Astrocyte of the cerebellum (primary cell): ENCODE data around the gene KIF24.

Source experiments
- DNase-seq: peaks from one replicate; pipeline ENCODE4 v3.0.0-alpha.2; 2011; ENCODE audit warnings: low read depth
- H3K4me3 ChIP-seq: 2 replicates; pipeline ENCODE4 v1.5.1; 2011; ENCODE audit warnings: mild to moderate bottlenecking, low read depth, low read length, moderate library complexity
- in situ Hi-C: cut with HindIII; loops from 2 replicates; pipeline ENCODE4 v1.10.0; 2017; ENCODE audit warnings: low sequenced_read_pairs
- TF ChIP-seq, protein P1 (sequence below): IDR thresholded peaks from 2 replicates; pipeline ENCODE4 v1.5.1; 2012; ENCODE audit warnings: low read length, low read depth, moderate library complexity, mild to moderate bottlenecking; ENCODE audit errors: missing control alignments

KIF24 gene

DNA sequence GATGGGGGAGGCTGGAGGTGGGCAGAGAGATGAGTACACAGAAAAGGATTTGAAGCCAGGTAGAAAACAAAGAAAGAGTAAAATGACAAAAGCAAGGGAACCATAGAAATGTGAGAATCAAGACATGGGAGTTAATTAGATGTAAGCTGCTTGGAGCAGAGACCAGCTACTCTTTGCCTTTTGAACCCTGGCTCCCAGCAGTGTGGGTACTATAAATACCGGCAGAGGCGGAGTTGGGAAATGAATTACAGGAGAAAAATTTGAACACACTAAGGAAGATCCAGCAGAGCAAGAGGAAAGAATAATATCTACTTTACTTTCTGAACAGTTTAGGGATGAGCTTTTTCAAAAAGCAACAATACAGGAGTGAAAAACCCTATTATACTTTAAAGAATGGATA, 36.5 kb downstream of the KIF24 start:
- no peak for DNase-seq
- in situ Hi-C loops: no loop called here
- TF ChIP-seq, protein P1, sequence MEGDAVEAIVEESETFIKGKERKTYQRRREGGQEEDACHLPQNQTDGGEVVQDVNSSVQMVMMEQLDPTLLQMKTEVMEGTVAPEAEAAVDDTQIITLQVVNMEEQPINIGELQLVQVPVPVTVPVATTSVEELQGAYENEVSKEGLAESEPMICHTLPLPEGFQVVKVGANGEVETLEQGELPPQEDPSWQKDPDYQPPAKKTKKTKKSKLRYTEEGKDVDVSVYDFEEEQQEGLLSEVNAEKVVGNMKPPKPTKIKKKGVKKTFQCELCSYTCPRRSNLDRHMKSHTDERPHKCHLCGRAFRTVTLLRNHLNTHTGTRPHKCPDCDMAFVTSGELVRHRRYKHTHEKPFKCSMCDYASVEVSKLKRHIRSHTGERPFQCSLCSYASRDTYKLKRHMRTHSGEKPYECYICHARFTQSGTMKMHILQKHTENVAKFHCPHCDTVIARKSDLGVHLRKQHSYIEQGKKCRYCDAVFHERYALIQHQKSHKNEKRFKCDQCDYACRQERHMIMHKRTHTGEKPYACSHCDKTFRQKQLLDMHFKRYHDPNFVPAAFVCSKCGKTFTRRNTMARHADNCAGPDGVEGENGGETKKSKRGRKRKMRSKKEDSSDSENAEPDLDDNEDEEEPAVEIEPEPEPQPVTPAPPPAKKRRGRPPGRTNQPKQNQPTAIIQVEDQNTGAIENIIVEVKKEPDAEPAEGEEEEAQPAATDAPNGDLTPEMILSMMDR: no peak

DNA sequence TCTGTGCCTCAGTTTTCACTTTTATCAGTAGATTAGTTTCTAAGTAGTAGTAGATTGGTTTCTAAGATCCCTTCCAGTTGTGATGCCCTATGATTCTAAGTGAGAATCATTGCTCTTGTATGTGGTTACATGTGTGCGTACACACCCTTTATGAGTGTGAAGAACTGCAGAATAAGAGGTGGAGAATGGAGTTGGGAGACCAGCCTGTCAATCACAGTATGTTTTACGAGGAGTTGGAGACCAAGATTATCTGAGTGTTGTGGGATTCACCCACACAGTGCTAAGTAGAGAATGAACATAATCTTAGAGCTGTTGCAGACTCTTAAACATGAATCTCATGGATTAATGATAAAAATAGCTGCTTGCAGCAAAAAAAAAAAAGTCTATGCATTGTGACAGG, 37.6 kb downstream of the KIF24 start:
- no peak for DNase-seq
- TF ChIP-seq, protein P1: no peak
- in situ Hi-C loops: no loop called here
- H3K4me3 ChIP-seq: no peak overlapping the region

More for the DNA sequence above, 36.5 kb downstream of the KIF24 start:
- no peak overlapping the region for H3K4me3 ChIP-seq

DNA sequence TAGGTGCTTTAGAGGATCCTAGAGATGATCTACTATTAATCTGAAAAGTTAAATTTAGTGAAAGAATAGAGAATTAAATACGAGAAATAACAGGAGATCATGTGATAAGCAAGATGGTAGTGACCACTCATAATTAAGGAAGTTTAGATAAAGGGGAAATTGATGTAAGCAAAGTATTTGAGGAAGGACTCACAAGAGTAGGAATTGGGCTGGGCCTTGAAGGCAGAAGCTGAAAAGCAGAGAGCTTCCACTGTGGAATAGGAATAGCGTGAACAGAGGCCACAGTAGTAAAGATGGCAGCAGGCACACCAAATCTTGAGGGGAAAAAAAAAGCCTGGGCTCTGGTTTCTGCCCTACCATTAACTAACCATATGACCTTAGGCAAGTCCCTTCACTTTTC, 38.0 kb downstream of the KIF24 start:
- no peak overlapping the region for H3K4me3 ChIP-seq
- in situ Hi-C loops: no loop called here
- TF ChIP-seq, protein P1: no peak
- no peak for DNase-seq

DNA sequence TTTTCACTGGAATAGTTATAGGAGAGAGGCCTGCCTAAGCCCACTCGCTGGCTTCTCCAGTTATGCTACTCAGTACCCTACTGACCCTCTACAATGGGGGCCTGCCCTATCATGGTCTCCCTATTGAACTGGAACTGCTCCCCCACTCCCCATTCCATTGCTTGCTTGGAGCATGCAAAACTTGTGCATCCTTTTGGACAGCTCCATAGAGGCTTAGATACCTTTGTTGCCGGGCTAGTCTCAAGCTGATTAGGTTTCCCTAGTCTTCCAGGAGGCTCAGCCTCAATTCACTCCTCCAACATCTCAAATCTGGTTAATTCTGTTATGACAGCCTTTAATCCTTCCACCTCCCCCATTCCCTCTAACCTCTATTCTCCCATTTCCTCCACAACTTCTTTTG, 39.9 kb downstream of the KIF24 start:
- no peak overlapping the region for H3K4me3 ChIP-seq
- no peak for DNase-seq
- in situ Hi-C loops: loop anchor here (5.0 kb wide), 1 partner anchor 87 kb away; no protein-coding TSS in a partner anchor

DNA sequence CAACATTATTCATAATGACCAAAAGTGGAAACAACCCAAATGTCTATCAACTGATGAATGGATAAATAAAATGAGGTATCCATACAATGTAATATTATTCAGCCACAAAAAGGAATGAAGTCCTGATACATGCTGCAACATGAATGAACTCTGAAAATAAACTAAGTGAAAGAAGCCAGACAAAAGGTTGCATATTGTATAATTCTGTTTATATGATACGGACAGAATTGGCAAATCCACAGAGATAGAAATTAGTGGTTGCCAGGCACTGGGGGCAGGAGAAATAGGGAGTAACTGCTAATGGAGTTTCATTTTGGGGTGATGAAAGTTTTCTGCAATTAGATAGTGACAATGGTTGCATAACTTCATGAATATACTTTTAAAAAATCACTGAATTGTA, 47.0 kb downstream of the KIF24 start:
- TF ChIP-seq, protein P1: no peak
- in situ Hi-C loops: no loop called here
- DNase-seq: no peak

More for the DNA sequence above, 39.9 kb downstream of the KIF24 start:
- TF ChIP-seq, protein P1: no peak

DNA sequence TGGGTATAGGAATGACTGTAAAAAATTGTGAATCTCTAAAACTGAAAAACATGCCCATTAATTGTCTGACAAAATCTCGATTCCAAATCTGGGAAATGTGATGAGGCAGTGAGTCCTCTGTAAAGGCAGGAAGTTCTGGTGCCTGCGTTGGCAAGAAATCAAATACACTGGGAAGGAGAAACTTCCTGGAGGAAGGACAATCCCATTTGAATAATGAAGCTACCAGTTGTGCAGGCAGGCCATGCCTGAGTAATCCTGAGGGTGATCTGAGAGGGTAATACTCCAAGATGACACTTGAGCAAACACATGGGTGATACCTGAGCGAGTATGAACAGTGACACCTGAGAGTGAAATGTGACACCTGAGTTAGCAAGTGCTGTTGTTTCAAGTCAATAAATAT, 49.7 kb downstream of the KIF24 start:
- in situ Hi-C loops: no loop called here
- H3K4me3 ChIP-seq: no peak overlapping the region
- DNase-seq: no peak
- TF ChIP-seq, protein P1: no peak

More for the DNA sequence above, 47.0 kb downstream of the KIF24 start:
- no peak overlapping the region for H3K4me3 ChIP-seq
